NCI-H1694 treated with DMSO at 0.1 percent for 48 hours (cell line): ENCODE results near the gene ANO2.

Experiments
- DNase-seq: peaks from one replicate; lab custom pipeline; 2025; lab: John Stamatoyannopoulos, UW

ANO2 gene

GRCh38 chr12:5577741-5578140, 367.3 kb downstream of the ANO2 start:
- DNase-seq, result no peak

DNA sequence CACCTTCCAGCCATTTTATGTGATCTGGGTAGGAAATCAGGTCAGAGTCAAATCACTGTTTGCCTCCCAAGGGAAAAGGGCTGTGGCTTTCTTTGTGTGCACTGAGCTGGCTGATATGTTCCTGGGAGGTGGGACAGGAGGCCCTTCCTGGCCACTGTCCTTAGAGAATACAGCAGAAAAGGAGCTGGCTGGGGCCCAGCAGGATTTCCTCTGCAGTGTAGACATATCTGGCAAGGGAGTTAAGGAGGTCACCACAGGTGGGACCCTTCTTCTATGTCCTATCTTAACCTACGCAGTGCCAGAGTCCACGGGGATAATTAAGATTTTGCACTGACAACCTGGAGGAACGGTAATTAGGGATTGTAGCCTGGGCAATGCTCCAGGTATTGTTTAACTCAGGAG, 367.8 kb downstream of the ANO2 start:
- DNase-seq, result no peak

DNA sequence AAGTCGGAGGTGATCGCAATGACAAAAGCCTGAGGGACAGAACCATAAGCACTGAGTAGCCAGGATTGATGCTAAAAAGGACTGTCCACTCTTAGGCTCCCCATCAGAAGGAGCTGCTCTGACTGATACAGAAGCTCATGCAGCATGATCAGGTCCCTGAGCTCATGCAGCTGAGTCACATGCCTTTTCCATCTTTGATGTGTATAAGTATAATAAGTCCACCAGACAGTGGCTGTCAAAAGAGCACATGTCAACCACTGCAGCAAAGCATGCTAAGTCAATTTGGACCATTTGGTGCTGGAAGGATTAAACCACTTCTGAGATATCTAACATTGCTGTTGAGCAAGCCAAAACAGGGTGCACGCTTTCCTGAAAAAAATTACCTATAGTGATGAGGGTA, 369.1 kb downstream of the ANO2 start:
- DNase-seq, result no peak

GRCh38 chr12:5575232-5575631, 369.8 kb downstream of the ANO2 start:
- DNase-seq, result no peak

DNA sequence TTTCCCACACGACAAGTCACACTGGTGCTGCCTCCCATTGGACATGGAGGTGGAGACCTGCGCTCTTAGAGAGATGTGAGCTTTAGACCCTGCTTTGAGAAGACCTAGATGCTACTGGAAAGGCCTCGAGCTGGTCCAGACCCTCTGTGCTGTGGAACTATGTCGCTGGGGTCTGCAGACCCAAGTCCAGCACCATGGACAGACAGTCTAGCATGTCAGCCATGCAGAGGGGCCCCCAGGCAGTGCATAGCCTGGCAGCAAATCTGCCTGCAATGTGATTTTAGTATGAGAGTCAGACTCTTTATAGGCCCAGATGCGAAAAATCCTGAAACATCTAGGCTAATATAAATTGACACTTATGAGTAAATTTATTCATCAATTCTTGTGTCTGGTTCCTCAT, 371.7 kb downstream of the ANO2 start:
- DNase-seq, result no peak

- no peak for DNase-seq
These were observed 373.9 kb downstream of the ANO2 start for GRCh38 chr12:5571115-5571514.

- no peak for DNase-seq
These were observed 374.6 kb downstream of the ANO2 start for GRCh38 chr12:5570416-5570815.

DNA sequence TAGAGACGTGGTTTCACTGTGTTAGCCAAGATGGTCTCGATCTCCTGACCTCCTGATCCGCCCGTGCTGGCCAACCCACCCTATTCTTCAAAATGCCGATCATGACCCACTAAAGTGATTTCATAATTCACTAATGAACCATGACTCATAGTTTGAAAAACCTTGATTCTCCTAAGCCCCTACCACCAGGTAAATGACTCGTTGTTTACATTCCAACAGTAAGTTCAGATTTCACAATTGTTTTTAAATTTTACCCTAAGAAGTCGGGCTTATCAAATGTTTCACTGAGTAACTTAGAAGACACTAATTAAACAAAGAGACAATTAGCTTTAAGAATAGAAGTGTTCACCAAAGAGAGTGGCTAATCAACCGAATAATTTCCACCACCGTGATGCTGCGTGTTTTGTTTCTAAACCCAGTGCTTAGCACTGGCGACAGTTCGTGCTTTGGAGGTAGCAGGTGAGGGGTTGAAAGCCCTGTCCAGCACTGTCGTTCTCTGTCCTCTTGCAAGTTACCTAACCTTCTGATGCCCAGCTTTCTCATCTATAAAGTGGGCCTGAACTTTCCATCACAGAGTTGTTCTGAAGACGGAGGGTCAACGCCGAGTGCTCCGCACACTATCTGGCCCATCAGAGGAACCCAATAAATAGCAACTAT, 376.6 kb downstream of the ANO2 start:
- DNase-seq, result no peak

GRCh38 chr12:5567016-5567725, 377.9 kb downstream of the ANO2 start:
- DNase-seq, result no peak

DNA sequence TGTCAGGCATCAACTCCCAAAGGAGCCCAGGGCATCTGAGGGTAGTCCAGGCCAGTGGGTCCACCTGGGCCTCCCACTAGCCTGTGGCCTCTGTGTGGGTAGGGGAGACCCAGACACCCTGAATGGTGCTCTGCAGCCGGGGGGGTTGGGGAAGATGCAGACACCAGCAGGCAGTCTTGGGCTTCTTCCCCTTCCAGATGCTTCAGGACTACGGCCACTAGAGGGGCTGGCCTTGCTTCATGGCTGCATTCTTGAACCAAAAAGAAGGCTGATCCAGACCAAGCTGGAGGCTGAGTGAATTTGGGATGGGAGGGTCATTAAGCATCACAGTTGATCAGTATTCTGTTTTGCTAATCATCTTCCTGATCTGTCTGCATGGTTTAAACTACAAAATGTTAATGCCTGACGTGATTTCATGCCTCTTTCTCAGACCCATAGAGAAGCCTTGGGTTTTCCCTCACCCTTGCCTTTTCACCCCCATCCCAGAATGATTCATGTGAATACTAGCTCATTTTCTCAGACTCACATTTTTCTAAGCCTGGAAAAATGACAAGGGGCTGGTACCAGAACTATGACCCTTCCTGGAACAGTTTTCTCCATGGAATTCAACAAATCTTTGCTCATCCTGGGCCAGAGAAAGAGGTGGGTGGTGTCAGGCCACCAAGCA, 379.0 kb downstream of the ANO2 start:
- DNase-seq, result no peak

DNA sequence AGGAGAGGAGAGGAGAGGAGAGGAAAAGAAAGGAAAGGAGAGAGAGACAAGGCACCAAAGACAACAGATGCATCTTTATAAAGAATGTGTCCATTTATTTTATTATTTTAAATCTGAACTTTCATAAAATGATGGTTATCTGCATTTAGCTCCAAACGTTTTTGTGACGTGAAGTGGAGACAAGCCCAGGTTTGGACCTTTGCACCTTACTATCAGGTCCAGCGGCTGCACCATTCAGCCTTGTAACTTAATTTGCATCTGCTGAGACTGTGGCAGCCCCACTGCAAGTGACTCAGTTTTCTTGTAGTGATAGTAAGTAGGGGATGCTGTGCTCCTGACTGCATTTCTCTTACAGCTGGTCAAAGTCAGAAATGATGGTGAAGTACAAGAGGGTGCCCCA, 382.5 kb downstream of the ANO2 start:
- DNase-seq, result no peak

- DNase-seq, result no peak
These were observed 383.2 kb downstream of the ANO2 start for GRCh38 chr12:5561846-5562245.

GRCh38 chr12:5561057-5561456, 384.0 kb downstream of the ANO2 start:
- DNase-seq, result no peak

DNA sequence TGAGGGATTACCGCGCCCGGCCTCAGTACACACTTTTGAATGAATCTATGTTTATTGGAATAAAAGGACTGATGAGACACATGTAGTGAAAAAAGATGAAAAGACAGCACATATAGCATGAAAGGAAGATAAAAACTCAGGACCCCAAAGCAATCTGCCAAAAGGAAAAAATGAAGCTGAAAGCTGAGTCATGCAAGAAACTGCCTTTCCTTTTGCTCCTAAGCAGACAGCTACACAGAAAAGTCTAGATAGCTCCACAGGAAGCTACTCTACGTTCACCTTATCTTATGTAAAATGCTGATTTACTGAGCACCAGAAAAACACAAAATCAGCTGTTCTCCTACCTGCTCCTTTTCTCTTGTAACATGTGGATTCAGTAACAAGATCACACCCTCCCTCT, 384.8 kb downstream of the ANO2 start:
- no peak for DNase-seq

- DNase-seq, result no peak
These were observed 387.2 kb downstream of the ANO2 start for GRCh38 chr12:5557906-5558305.

DNA sequence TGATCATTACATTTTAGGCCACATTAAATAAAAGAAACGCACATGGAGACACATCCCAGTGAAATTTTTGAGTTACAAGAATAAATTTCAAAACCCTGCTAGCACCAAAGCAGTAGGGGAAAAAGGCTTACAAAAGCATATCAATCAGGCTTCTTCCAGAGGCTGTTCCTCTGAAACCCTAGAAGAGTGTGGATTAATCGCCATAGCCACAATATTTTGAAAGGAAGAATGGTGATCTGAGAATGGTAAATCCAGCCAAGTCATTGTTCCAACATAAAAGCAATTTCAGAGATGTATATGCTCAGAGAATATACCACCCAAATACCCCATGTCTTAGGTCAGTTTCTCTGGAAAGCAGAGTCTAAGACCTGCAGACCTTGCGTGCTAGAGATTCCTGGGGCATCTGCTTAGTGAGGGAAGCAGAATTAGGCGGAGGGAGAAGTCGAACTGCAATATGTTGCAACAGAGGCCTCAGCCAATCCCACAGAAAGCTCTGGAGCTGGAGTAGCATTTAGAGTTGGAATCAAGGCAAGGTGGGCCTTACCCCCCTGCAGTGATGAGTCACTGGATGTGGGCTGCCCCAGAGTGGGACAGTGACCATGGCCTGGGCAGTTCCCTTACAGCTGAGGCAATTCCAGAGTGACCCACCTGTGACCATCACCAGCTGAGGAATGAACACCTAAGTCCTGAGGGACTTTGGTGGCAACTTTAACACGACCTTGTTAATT, 387.9 kb downstream of the ANO2 start:
- DNase-seq, result no peak

- DNase-seq, result no peak
These were observed 388.9 kb downstream of the ANO2 start for GRCh38 chr12:5556033-5556614.

GRCh38 chr12:5554711-5555110, 390.3 kb downstream of the ANO2 start:
- DNase-seq, result no peak

- no peak for DNase-seq
These were observed 396.0 kb downstream of the ANO2 start for GRCh38 chr12:5549011-5549410.

DNA sequence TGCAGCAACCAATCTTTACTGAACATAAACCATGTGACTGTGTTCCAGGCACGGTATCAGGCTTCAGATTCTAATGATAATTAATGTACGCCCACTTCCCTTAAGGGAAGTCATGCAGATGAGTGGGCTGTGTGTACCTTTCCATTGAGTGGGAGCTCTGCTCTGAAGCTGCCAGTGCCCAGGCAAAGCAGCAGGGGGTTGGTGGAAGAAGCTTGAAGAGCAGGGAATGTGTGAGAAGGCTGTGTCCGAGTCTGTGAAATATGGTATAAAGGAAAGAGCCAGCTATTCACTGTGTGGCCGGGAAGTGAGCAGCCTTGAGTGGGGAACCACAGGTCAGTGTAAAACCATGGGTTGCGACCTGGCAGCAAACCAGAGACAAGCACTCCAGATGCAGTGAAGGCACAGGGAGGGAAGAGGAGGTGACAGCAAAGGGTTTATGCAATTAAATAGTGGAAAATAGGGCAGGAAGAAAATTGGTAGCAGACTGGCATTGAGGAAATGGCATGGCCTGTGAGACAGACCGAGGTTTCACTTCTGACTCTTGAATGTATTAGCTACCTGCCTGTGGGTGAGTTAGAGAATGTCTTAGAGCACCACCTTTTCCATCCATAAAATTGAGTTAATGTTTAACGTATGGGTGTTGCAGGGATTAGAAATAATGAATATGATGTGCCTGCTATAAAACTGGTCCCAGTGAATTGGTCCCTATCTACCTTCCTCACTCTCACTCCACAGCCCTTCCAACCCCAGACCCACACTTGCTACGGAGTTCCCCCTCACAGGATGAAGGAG, 396.7 kb downstream of the ANO2 start:
- no peak for DNase-seq

- DNase-seq, result no peak
These were observed 398.4 kb downstream of the ANO2 start for GRCh38 chr12:5546616-5547015.

DNA sequence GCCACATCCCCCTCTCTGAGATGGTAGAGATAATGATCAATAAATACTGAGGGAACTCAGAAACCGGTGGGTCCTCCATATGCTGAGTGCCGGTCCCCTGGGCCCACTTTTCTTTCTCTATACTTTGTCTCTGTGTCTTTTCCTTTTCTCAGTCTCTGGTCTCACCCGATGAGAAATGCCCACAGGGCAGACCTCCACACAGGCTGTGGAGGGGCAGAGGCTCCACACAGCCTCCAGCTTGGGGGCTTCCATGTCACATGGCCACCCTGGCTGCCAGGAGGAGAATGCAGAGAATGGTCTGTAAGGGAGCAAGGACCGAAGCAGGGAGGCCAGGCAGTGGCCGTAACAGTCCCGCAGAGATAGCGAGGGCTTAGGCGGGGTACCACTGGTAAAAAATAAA, 407.3 kb downstream of the ANO2 start:
- no peak for DNase-seq
